HepG2 (cell line): ENCODE results near the gene IFITM10.

ENCODE experiments used
- MBD4 ChIP-seq: IDR thresholded peaks from 2 replicates; pipeline ENCODE4 v1.6.1; 2012; ENCODE audit warnings: low read length, inconsistent platforms, borderline replicate concordance
- MTA1 ChIP-seq: sonication (generic); formaldehyde crosslinking; IDR thresholded peaks from 2 replicates; pipeline ENCODE4 v1.4.0; 2020; ENCODE audit warnings: missing genetic modification reagents, mild to moderate bottlenecking, borderline replicate concordance
- POLR2A ChIP-seq, 2 experiments: IDR thresholded peaks; 2 replicates each; pipeline ENCODE4 v1.6.1; 2011; ENCODE audit warnings: low read depth in 2 of 2, low read length in 2 of 2, mild to moderate bottlenecking in 1 of 2, moderate library complexity in 1 of 2; ENCODE audit not compliant: insufficient read depth in 1 of 2
- POLR2AphosphoS2 ChIP-seq: IDR thresholded peaks from 2 replicates; pipeline ENCODE4 v1.6.1; 2011; ENCODE audit warnings: low read depth, low read length, improper control_type of control experiment
- TAF1 ChIP-seq: sonication (generic); formaldehyde crosslinking; IDR thresholded peaks from 2 replicates; pipeline ENCODE4 v1.4.0; 2020; ENCODE audit warnings: missing genetic modification reagents
- ZNF510 ChIP-seq: sonication (generic); formaldehyde crosslinking; IDR thresholded peaks from 2 replicates; pipeline ENCODE4 v1.4.0; 2020; ENCODE audit warnings: low read depth, mild to moderate bottlenecking, missing genetic modification reagents
- TF ChIP-seq, protein P1 (sequence below): IDR thresholded peaks from 2 replicates; pipeline ENCODE4 v1.6.1; 2016; ENCODE audit warnings: missing genetic modification reagents, missing compliant biosample characterization
- TF ChIP-seq, protein P2 (sequence below): sonication (generic); formaldehyde crosslinking; IDR thresholded peaks from 2 replicates; pipeline ENCODE4 v1.8.1; 2022; ENCODE audit warnings: low read depth, mild to moderate bottlenecking, missing genetic modification reagents

DNA sequence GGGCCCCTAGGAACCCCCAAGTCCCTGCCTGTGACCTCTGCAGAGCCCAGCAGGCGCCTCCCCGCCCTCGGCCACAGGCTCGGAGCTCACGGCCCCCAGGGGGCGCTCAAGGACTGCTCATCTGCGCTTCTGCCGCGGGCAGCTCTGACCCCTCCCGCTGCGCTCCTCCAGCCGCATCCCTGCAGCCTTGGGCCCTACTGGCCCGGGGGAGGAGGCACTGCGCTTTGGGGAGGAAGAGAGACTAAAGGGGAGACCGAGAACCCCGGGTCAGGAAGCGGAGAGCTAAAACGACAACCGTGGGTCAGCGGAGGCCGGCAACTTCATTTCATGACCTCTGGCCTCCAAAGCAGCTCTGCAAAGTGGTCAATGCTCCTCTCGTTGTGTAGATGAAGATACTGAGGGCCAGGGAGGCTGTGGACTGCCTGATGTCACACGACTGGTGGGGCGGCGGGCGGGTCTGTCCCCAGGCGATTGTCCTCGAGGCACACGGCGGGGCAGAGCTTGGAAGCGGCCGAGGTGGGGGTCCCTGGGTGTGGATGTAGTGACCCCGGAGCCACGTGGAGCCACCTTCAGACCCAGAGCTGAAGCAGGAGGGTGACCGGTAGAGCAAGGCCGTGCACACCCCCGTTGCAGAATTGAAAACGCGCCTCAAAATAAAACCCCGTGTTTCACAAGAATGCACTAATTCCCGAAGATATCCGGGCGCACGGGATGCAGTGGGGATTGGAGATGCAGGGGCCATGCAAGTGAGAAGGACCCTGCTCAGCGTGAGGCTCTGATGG, 56.1 kb downstream of the IFITM10 start:
- TF ChIP-seq MBD4 (no peak), MTA1 (CRISPR knock-in tag) (no peak), ZNF510 (no peak), POLR2A (IDR thresholded peaks at IDR 0.05; ENCODE audit: insufficient read depth in 1 of 2, low read depth in 2 of 2, low read length in 2 of 2) (no peak), TAF1 (no peak), POLR2AphosphoS2 (no peak)
- TF ChIP-seq, protein P1, sequence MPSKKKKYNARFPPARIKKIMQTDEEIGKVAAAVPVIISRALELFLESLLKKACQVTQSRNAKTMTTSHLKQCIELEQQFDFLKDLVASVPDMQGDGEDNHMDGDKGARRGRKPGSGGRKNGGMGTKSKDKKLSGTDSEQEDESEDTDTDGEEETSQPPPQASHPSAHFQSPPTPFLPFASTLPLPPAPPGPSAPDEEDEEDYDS (CRISPR knock-in tag) = 0 out of 2 replicates have a peak, but pooled peaks have one; percentile 22
- TF ChIP-seq, protein P2, sequence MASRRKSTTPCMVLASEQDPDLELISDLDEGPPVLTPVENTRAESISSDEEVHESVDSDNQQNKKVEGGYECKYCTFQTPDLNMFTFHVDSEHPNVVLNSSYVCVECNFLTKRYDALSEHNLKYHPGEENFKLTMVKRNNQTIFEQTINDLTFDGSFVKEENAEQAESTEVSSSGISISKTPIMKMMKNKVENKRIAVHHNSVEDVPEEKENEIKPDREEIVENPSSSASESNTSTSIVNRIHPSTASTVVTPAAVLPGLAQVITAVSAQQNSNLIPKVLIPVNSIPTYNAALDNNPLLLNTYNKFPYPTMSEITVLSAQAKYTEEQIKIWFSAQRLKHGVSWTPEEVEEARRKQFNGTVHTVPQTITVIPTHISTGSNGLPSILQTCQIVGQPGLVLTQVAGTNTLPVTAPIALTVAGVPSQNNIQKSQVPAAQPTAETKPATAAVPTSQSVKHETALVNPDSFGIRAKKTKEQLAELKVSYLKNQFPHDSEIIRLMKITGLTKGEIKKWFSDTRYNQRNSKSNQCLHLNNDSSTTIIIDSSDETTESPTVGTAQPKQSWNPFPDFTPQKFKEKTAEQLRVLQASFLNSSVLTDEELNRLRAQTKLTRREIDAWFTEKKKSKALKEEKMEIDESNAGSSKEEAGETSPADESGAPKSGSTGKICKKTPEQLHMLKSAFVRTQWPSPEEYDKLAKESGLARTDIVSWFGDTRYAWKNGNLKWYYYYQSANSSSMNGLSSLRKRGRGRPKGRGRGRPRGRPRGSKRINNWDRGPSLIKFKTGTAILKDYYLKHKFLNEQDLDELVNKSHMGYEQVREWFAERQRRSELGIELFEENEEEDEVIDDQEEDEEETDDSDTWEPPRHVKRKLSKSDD (CRISPR knock-in tag) = no peak
